HepG2 (cell line): ENCODE results near the gene TNFRSF18.

ENCODE experiments used
- CTCF ChIP-seq: sonication (generic); formaldehyde crosslinking; IDR thresholded peaks from 2 replicates; pipeline ENCODE4 v1.5.0; 2020; ENCODE audit warnings: mild to moderate bottlenecking, missing genetic modification reagents, moderate library complexity
- YY1 ChIP-seq: IDR thresholded peaks from 2 replicates; pipeline ENCODE4 v1.6.1; 2011; ENCODE audit warnings: low read length, low read depth, moderate library complexity, mild to moderate bottlenecking; ENCODE audit not compliant: insufficient read depth, insufficient replicate concordance
- ZNF549 ChIP-seq: sonication (generic); formaldehyde crosslinking; IDR thresholded peaks from 2 replicates; pipeline ENCODE4 v1.5.0; 2020; ENCODE audit warnings: missing genetic modification reagents
- ZNF557 ChIP-seq: sonication (generic); formaldehyde crosslinking; IDR thresholded peaks from 2 replicates; pipeline ENCODE4 v1.4.0; 2020; ENCODE audit warnings: missing genetic modification reagents
- ZNF580 ChIP-seq: IDR thresholded peaks from 2 replicates; pipeline ENCODE4 v1.6.1; 2016; ENCODE audit warnings: low read depth, borderline replicate concordance
- ZNF75D ChIP-seq: sonication (generic); formaldehyde crosslinking; IDR thresholded peaks from 2 replicates; pipeline ENCODE4 v1.8.1; 2023; ENCODE audit warnings: missing genetic modification reagents, mild to moderate bottlenecking, borderline replicate concordance

- TF ChIP-seq CTCF (CRISPR knock-in tag) (no peak), ZNF549 (CRISPR knock-in tag) (no peak), ZNF580 (CRISPR knock-in tag) (no peak), ZNF557 (CRISPR knock-in tag) (no peak), ZNF75D (CRISPR knock-in tag) (no peak), YY1 (no peak)
These were observed 41.0 kb upstream of the TNFRSF18 start for GRCh38 chr1:1247341-1247913.
